Spleen (tissue), 7 donors: Measurements from ENCODE around the gene RYR3.

Source experiments
- CTCF ChIP-seq, 11 experiments: fragments of 200-600 bp in 7 of 11; fragments of 450-650 bp in 4 of 11; sonication (generic) in 4 of 11; IDR thresholded peaks in 8 of 11; conservative IDR thresholded peaks in 3 of 11; 1 replicate in 7 of 11; 2 replicates in 4 of 11; pipeline versions ENCODE4 v1.4.0 to v1.8.0; 2016 to 2021; ENCODE audit warnings: antibody characterized with exemption in 11 of 11, inconsistent platforms in 4 of 11, mild to moderate bottlenecking in 1 of 11
- POLR2A ChIP-seq, 3 donors: fragments of 450-650 bp; IDR thresholded peaks; one replicate each; pipeline ENCODE4 v1.5.1; 2017; ENCODE audit warnings: antibody characterized with exemption in 3 of 3, mild to moderate bottlenecking in 1 of 3
- POLR2AphosphoS5 ChIP-seq, 3 donors: sonication (generic); formaldehyde crosslinking; IDR thresholded peaks; one replicate each; pipeline ENCODE4 v1.5.1; 2017; ENCODE audit warnings: antibody characterized with exemption in 3 of 3
- donor health status: DM: no; HTN: no; CAD: no; lungs with moderate emphysema.
- donor health status: DM: no; HTN: no; CAD: no.
- donor health status: DM: no; HTN: no; CAD: no.

DNA sequence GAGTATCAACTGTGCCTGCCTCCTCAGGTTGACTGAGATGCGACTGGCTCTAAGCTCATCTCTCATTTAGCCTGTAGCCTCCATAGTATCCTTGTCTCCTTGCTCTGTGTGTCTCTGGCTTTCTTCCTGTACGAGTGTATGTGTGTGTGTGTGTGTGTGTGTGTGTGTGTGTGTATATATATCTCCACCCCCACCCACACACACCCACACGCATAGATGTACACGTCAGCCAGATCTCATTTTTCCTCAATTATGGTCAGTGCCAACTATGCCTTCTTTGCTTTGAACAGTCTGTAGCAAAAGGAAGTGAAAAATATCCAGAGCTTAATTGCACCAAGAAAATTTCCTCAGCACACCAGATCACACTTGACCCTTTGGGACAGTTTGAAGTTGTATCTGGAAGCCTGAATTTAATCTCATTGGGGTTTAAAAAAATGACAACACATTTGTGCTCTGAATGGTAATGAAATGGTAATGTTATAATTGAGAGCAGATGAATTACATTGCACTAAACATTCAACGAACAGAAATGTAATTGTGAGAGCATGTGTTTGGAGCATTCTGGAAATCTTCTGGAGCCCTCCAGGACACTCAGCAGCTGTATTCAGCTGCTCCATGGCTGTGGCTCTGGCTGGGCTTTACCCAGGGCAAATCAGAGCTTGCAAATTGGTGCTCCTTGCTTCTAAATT, 63.6 kb downstream of the RYR3 start:
- TF ChIP-seq POLR2A (IDR thresholded peaks at IDR 0.05): no peak
- TF ChIP-seq CTCF (IDR thresholded peaks at IDR 0.05 in 8 of 11, conservative IDR thresholded peaks at IDR 0.05 in 3 of 11): no peak
- no peak for TF ChIP-seq POLR2AphosphoS5 (IDR thresholded peaks at IDR 0.05)
